Duodenal mucosa (tissue), 2 donors: ENCODE data around the gene TRPM8.

Source experiments
- H3K27ac ChIP-seq: one replicate; pipeline ENCODE4 v1.7.0; 2013; ENCODE audit warnings: low read depth, low read length
- H3K27me3 ChIP-seq, 2 donors: one replicate each; pipeline ENCODE4 v1.7.0; 2013; ENCODE audit warnings: low read length in 2 of 2, control low read depth in 1 of 2; ENCODE audit not compliant: insufficient read depth in 2 of 2, control insufficient read depth in 1 of 2
- H3K36me3 ChIP-seq, 2 donors: one replicate each; pipeline ENCODE4 v1.7.0; 2013; ENCODE audit warnings: low read length in 2 of 2, control low read depth in 1 of 2; ENCODE audit not compliant: insufficient read depth in 2 of 2, control insufficient read depth in 1 of 2
- H3K4me1 ChIP-seq, 2 donors: one replicate each; pipeline ENCODE4 v1.7.0; 2013; ENCODE audit warnings: low read length in 2 of 2, control low read depth in 1 of 2; ENCODE audit not compliant: insufficient read depth in 2 of 2, control insufficient read depth in 1 of 2
- H3K4me3 ChIP-seq, 2 donors: one replicate each; pipeline ENCODE4 v1.7.0; 2013; ENCODE audit warnings: low read length in 2 of 2, low read depth in 1 of 2
- H3K9ac ChIP-seq, 2 donors: one replicate each; pipeline ENCODE4 v1.7.0; 2013; ENCODE audit warnings: low read length in 2 of 2, low read depth in 1 of 2
- H3K9me3 ChIP-seq, 2 donors: one replicate each; pipeline ENCODE4 v1.7.0; 2013; ENCODE audit warnings: low read length in 2 of 2, control low read depth in 1 of 2; ENCODE audit not compliant: control insufficient read depth in 1 of 2

Gene TRPM8

DNA sequence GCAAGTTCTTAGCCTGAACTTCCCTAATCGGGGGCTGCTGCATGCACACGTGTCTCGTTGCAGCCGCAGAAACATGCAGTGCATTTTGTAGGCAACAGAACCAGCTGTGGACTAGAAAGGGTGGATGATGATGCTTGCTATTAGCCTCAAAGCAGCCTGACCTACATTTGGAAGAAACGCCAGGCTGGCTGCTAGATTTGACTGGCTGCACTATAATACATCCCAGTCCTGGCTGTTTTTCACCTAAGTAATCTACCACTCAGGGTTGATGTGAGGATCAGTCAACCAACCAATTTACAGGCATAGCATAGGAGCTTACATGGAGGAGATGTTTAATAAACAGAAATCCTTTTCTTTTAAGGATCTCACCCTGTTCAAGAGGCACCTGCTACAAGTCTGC is 77.0 kb downstream of the TRPM8 start:
- Histone ChIP-seq H3K4me3 (no peak overlapping the region), H3K27ac (no peak overlapping the region), H3K9ac (no peak overlapping the region), H3K9me3 (no peaks in the 10 kb centered on the region), H3K36me3 (no peaks in the 10 kb centered on the region), H3K27me3 (no peaks in the 10 kb centered on the region), H3K4me1 (no peaks in the 10 kb centered on the region)

DNA sequence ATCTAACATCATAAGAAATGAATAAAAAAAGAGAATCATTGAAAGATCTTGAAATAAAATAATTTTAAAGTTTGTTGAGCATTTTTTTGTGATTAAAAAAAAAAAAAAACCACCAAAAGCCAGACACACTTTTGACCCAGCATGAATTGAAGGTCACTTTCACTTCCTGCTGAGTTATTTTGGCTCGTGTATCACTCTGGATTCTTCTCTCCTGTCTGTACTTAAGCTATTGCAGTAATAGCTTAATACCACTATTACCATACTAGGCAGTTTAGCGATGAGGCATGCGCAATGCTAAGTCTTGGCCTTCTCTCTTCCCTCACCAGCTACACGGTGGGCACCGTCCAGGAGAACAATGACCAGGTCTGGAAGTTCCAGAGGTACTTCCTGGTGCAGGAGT is 78.8 kb downstream of the TRPM8 start:
- no peaks in the 10 kb centered on the region for H3K4me1 ChIP-seq

DNA sequence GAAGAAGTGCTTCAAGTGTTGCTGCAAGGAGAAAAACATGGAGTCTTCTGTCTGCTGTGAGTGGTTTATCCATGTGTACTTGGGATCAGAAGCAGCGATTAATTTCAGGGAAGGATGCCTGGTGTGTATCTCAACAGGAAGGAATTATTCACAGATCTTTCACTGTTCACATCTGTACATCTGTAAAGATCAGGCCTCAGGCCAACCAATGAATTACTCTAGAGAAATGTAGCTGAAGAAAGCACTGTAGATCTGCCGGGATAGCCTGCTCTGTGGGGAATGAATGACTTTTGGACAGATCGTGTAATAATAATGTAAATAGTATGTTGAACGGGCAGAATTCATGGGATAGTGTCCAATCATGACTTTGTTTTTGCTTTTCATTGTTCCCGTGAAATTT is 79.3 kb downstream of the TRPM8 start:
- H3K4me1 ChIP-seq = no peaks in the 10 kb centered on the region
- H3K27me3 ChIP-seq = no peaks in the 10 kb centered on the region
- no peak overlapping the region for H3K4me3 ChIP-seq
- H3K9me3 ChIP-seq = no peaks in the 10 kb centered on the region
- no peak overlapping the region for H3K9ac ChIP-seq
- no peak overlapping the region for H3K27ac ChIP-seq
- no peaks in the 10 kb centered on the region for H3K36me3 ChIP-seq

More for the DNA sequence above, 78.8 kb downstream of the TRPM8 start:
- Histone ChIP-seq H3K4me3 (no peak overlapping the region), H3K27ac (no peak overlapping the region), H3K9me3 (no peaks in the 10 kb centered on the region), H3K36me3 (no peaks in the 10 kb centered on the region), H3K27me3 (no peaks in the 10 kb centered on the region), H3K9ac (no peak overlapping the region)

DNA sequence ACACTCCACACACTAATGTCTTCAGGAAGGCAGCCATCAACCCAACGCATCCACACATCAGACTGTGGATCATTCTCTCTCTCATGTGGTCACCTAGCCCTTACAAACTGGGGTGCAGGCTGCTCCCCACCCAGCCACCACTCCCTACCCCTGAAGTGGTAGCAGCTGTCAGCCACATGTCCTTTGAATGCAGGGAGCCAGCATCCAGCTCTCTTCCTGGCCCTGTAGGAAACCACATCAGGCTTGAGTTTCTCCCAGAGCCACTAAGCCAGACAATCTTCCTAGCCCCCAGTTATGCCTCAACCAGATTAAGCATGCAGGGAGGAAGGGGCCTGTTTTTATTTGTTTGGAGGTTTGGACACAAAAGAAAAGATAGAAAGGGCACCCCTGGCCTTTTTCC is 80.5 kb downstream of the TRPM8 start:
- H3K36me3 ChIP-seq = no peaks in the 10 kb centered on the region
- H3K9me3 ChIP-seq = no peaks in the 10 kb centered on the region
- no peak overlapping the region for H3K4me3 ChIP-seq
- no peak overlapping the region for H3K27ac ChIP-seq
- H3K4me1 ChIP-seq = no peaks in the 10 kb centered on the region
- H3K27me3 ChIP-seq = no peaks in the 10 kb centered on the region
- H3K9ac ChIP-seq = no peak overlapping the region

DNA sequence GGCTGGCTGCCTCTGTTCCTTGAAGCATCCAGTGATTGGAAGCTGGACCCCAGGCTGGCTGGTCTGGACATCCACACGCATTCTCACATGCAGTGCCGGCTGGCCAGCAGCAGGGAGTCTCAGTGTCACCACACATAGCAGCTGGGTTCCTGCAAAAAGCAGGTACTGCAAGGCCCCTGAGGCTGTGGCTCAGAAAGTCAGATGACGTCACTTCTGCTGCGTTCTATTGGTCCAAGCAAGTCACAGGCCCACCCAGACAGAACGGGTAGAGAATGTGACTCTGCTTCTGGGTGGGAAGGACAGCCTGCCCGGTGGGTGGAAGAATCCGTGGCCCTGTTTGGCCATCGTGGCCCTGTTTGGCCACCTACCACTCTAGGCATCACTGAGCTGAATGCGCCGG is 82.0 kb downstream of the TRPM8 start:
- H3K4me1 ChIP-seq = no peaks in the 10 kb centered on the region
- no peak overlapping the region for H3K27ac ChIP-seq
- H3K9ac ChIP-seq = no peak overlapping the region
- peaks cover 0 to 7% of the 10 kb centered on the region in 2 donors for H3K27me3 ChIP-seq
- H3K4me3 ChIP-seq = no peak overlapping the region
- no peaks in the 10 kb centered on the region for H3K9me3 ChIP-seq
- no peaks in the 10 kb centered on the region for H3K36me3 ChIP-seq

DNA sequence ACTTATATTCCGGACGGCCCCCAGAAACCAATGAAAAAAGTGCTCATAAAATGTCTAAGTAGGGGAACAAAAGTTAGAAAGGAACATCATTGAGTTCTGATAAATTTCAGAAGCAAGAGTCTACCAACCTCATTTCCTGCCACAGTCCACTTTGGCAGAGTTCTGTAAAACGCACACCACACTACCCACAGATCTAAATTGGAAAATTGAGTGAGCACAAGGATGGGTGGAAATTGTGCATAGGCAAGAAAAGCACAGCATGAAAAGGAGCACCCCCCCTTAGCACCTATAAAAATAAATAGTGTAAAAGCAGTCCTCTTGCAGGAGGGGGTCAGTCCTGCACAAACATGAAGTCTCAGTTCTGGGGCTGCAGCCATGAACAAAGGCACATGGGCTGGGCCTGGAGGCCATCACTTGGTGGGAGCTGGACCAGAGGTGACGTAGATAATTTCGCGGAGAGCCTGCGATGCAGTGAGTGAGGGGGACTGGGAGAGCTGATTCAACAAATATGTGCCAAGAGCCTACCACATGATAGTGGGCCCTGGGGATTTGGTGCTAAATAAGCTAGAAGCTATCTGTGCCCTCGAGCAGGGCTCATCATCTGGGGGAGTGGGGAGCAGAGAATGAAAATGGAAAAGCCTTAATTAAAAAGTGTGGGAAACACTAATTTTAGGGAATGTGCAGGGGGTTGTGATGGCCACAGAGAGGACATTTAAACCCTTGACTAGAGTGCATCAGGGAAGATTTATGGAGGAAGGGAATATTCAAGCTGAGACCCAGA is 84.4 kb downstream of the TRPM8 start:
- Histone ChIP-seq H3K9me3 (no peaks in the 10 kb centered on the region), H3K4me3 (no peak overlapping the region), H3K36me3 (no peaks in the 10 kb centered on the region), H3K9ac (no peak overlapping the region), H3K27ac (no peak overlapping the region), H3K4me1 (no peaks in the 10 kb centered on the region), H3K27me3 (peaks cover 0 to 7% of the 10 kb centered on the region in 2 donors)

DNA sequence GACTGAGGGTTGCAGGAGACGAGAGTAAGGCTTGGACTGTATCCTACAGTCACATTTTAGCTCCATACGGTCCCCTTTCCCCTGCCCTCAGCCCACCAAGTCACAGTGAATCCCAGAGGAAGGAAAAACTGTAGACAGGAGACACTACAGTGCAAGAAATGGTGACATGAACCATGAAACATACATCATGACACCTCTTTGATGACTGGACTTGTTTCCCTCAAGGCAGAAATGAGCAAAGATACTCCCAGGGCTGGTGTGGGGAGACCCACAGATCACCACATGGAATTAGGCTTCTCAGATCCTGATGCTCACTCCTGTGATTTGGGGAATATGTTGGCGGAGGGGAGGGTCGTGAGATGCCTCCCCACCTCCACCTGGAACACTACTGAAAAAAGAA is 85.1 kb downstream of the TRPM8 start:
- no peaks in the 10 kb centered on the region for H3K36me3 ChIP-seq
- no peaks in the 10 kb centered on the region for H3K9me3 ChIP-seq
- H3K4me1 ChIP-seq = no peaks in the 10 kb centered on the region
- H3K27me3 ChIP-seq = peaks cover 0 to 7% of the 10 kb centered on the region in 2 donors
- no peak overlapping the region for H3K4me3 ChIP-seq
- H3K27ac ChIP-seq = no peak overlapping the region
- no peak overlapping the region for H3K9ac ChIP-seq

DNA sequence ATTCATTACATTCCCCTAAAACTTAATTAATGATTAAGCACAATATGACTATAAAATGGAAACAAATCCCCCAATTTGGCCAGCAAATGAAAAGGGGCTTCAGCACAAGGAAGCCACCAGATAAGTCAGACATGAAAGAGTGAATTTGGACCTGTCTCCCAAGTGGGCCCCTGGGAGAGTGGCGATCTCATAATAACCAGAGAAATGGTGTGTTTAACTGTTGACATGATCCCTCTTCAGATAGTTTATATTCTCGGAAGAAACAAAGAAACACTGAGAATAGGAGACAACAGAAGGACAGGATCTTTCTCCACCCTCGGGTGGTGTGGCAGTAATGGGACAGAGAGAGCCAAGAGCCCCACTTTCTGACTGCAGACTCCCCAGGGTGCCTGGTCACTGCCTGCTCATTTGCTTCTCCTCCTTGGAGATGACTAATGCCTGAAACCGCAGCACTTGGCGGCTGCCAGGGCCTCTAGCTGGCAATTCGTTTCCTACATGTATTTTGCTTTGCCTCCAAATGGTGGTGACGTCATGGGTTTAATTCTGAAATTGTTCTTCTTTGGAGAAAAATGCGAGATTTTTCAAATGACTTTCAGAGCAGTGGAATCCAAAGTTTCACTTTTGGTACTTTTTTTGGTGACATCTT is 86.9 kb downstream of the TRPM8 start:
- Histone ChIP-seq H3K9me3 (no peaks in the 10 kb centered on the region), H3K9ac (no peak overlapping the region), H3K4me1 (no peaks in the 10 kb centered on the region), H3K36me3 (no peaks in the 10 kb centered on the region), H3K27me3 (peaks cover 0 to 7% of the 10 kb centered on the region in 2 donors), H3K27ac (no peak overlapping the region), H3K4me3 (no peak overlapping the region)

DNA sequence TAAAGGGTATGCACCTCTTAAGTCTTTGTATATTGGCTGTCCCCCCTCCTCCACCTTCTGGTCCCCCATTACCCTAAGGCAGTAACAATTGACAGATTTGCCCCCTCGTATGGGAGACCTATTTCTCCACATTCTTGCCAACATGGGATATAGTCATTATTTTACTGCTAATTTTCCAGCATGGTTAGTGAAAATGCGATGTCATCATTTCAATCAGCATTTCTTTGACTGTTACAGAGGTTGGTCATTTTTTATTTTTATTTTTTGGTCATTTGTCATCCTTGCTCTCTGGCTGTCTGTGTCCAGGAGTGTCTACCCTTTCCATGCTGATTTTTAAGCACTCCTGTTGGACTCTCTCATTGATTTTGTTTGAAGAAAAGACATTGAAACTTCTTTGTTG is 88.0 kb downstream of the TRPM8 start:
- Histone ChIP-seq H3K9ac (no peak overlapping the region), H3K27ac (no peak overlapping the region), H3K4me3 (no peak overlapping the region), H3K9me3 (no peaks in the 10 kb centered on the region), H3K36me3 (no peaks in the 10 kb centered on the region), H3K27me3 (peaks cover 0 to 7% of the 10 kb centered on the region in 2 donors), H3K4me1 (no peaks in the 10 kb centered on the region)

DNA sequence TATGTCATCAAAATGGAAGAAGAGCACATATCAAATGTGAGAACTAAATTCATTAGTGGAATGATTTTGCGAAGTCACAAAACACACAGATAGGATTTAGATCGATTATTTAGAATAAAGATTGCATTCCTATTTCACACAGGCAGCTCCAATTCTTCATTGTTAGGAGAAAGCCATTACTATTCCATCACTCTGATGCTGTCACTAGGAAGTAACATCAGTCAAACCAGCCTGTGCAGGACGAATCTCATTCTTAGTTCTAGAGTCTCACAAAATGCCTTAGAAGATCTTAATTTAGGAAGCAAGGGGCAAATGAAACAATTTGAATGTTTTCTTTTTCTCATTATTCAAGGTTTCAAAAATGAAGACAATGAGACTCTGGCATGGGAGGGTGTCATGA is 89.3 kb downstream of the TRPM8 start:
- Histone ChIP-seq H3K27ac (no peak overlapping the region), H3K4me1 (no peaks in the 10 kb centered on the region), H3K36me3 (no peaks in the 10 kb centered on the region), H3K4me3 (no peak overlapping the region), H3K9me3 (no peaks in the 10 kb centered on the region), H3K9ac (no peak overlapping the region), H3K27me3 (peaks cover 0 to 7% of the 10 kb centered on the region in 2 donors)
